ENCODE data around the gene NOL6. TPM values are rescaled to one million over a fixed set of nuclear protein-coding genes. Genes with fewer than 3 reads are reported as not detected.

NOL6 gene
- total RNA-seq, 4 donors from 2014 or later: 13.0 to 32.3 (median 27.0) TPM

- Histone ChIP-seq H3K9me3 (no peaks in the 10 kb centered on the region), H3K4me3 (replicated peaks in 1 of 3) (no peak overlapping the region), H3K27ac (no peak overlapping the region), H3K27me3 (no peaks in the 10 kb centered on the region), H3K36me3 (no peaks in the 10 kb centered on the region), H3K4me1 (peaks cover 8 to 12% of the 10 kb centered on the region in 2 donors)
- intact Hi-C loops (cut with DNase I): no loop called here
- TF ChIP-seq CTCF (IDR thresholded peaks at IDR 0.05): no peak
- TF ChIP-seq POLR2A (IDR thresholded peaks at IDR 0.05): no peak
- WGBS, 2 donors: 56 to 62% methylated on average over 14 to 16 of the region's 16 CpGs
- DNase-seq: peak; percentile 44 to 60
Observed at GRCh38 chr9:33434317-33435105, 39.2 kb downstream of the NOL6 start.

- H3K36me3 ChIP-seq: no peaks in the 10 kb centered on the region
- intact Hi-C loops (cut with DNase I): no loop called here
- H3K4me3 ChIP-seq (replicated peaks in 1 of 3): no peak overlapping the region
- peaks cover 8 to 11% of the 10 kb centered on the region in 2 donors for H3K4me1 ChIP-seq
- no peak for DNase-seq
- H3K9me3 ChIP-seq: no peaks in the 10 kb centered on the region
- WGBS, 2 donors: 92 to 95% methylated on average over 7 to 8 of the region's 8 CpGs
- TF ChIP-seq POLR2A (IDR thresholded peaks at IDR 0.05): no peak
- TF ChIP-seq CTCF (IDR thresholded peaks at IDR 0.05): no peak
- H3K27ac ChIP-seq: no peak overlapping the region
- no peaks in the 10 kb centered on the region for H3K27me3 ChIP-seq
Observed at GRCh38 chr9:33433871-33434270, 39.9 kb downstream of the NOL6 start.

DNA sequence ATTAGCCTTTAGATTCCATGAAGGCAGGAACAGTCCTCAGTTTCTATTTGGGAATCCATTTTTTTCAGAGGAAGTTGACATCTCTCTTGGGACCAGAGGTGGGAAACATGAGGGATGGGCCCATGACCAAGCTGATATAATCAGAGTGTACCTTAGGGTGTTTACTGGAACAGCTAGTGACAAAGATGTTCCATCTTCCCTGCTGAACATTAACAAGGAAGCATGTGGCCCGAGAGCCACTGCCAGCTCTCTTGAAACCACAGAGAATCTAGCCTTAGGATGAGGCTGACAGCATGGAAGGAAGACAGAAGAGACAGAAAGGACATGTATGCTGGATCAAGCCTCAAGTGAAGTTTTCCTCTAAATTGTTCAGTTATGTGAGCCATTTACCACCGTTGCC is 42.3 kb downstream of the NOL6 start:
- Histone ChIP-seq H3K27me3 (no peaks in the 10 kb centered on the region), H3K9me3 (no peaks in the 10 kb centered on the region), H3K4me1 (peaks cover 8 to 11% of the 10 kb centered on the region in 2 donors), H3K36me3 (no peaks in the 10 kb centered on the region), H3K4me3 (replicated peaks in 1 of 3) (no peak overlapping the region), H3K27ac (no peak overlapping the region)
- WGBS, 2 donors: 80 to 85% methylated on average over 2 of the region's 2 CpGs
- DNase-seq: no peak
- TF ChIP-seq POLR2A (IDR thresholded peaks at IDR 0.05) (no peak), CTCF (IDR thresholded peaks at IDR 0.05) (no peak)
- intact Hi-C loops (cut with DNase I): no loop called here

DNA sequence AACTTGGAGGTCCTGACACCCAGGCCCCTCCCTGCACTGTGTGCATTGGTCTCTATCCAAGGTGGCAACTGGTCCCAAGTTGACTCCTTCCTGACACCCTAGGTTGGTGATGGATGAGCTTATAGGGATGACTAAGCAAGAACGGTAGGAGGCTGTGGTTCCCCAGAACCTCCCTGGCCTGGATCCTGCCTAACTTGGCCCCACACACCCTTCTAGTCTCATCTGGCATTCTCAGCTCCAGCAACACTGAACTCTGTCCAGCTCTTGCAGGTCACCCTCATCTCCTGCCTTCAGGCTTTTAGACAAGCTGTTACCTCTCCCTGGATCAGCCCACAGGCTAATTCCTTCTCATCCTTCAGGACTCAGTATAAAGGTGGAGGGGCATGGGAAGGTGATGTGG is 42.8 kb downstream of the NOL6 start:
- intact Hi-C loops (cut with DNase I): no loop called here
- Histone ChIP-seq H3K9me3 (no peaks in the 10 kb centered on the region), H3K4me3 (replicated peaks in 1 of 3) (no peak overlapping the region), H3K36me3 (no peaks in the 10 kb centered on the region), H3K27ac (no peak overlapping the region), H3K27me3 (no peaks in the 10 kb centered on the region), H3K4me1 (peaks cover 8 to 11% of the 10 kb centered on the region in 2 donors)
- DNase-seq: no peak
- WGBS, 2 donors: 40 to 57% methylated on average over 1 of the region's 1 CpG
- no peak for TF ChIP-seq POLR2A (IDR thresholded peaks at IDR 0.05)
- TF ChIP-seq CTCF (IDR thresholded peaks at IDR 0.05): no peak

DNA sequence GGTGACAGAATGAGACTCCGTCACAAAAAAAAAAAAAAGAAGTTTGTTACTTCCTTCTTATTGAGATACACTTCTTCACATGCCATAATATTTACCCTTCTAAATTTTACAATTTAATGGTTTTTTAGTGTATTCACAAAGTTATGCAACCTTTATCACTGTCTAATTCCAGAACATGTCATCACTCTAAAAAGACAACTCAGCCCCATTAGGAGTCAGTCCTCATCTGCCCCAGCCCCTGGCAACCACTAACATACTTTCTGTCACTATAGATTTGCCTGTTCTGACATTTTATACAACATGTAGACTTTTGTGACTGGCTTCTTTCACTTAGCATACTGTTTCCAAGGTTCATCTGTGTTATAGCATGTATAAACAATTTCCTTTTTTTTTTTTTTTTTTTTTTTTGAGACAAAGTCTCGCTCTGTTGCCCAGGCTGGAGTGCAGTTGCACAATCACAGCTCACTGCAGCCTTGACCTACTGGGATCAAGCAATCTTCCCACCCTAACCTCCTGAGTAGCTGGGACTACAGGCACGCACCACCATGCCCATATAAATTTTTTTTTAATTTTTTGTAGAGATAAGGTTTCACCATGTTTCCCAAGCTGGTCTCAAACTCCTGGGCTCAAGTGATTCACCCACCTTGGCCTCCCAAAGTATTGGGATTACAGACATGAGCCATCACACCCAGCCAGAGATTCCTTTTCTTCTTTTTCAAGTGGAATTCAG is 44.3 kb downstream of the NOL6 start:
- no peak for TF ChIP-seq CTCF (IDR thresholded peaks at IDR 0.05)
- H3K9me3 ChIP-seq: no peaks in the 10 kb centered on the region
- WGBS, 2 donors: 85 to 89% methylated on average over 3 of the region's 3 CpGs
- DNase-seq: no peak
- peaks cover under 1 to 3% of the 10 kb centered on the region in 2 donors for H3K4me1 ChIP-seq
- H3K36me3 ChIP-seq: no peaks in the 10 kb centered on the region
- intact Hi-C loops (cut with DNase I): no loop called here
- H3K27me3 ChIP-seq: no peaks in the 10 kb centered on the region
- no peak overlapping the region for H3K27ac ChIP-seq
- H3K4me3 ChIP-seq (replicated peaks in 1 of 3): no peak overlapping the region

Data from thyroid gland (tissue), 4 donors.